Muscle layer of colon (tissue), 2 donors: Measurements from ENCODE around the gene ATAD2B.

Source experiments
- H3K27ac ChIP-seq: one replicate; pipeline ENCODE4 v1.7.0; 2013; ENCODE audit warnings: low read depth, mild to moderate bottlenecking, low read length, moderate library complexity
- H3K27me3 ChIP-seq, 2 donors: one replicate each; pipeline ENCODE4 v1.7.0; 2013; ENCODE audit warnings: low read length in 2 of 2, mild to moderate bottlenecking in 2 of 2; ENCODE audit not compliant: insufficient read depth in 2 of 2, control insufficient read depth in 1 of 2
- H3K36me3 ChIP-seq: one replicate; pipeline ENCODE4 v1.7.0; 2013; ENCODE audit warnings: mild to moderate bottlenecking, low read length; ENCODE audit not compliant: insufficient read depth
- H3K4me1 ChIP-seq: one replicate; pipeline ENCODE4 v1.7.0; 2013; ENCODE audit warnings: mild to moderate bottlenecking, low read length; ENCODE audit not compliant: insufficient read depth
- H3K4me3 ChIP-seq, 2 donors: one replicate each; pipeline ENCODE4 v1.7.0; 2013; ENCODE audit warnings: low read length in 2 of 2, low read depth in 1 of 2, mild to moderate bottlenecking in 1 of 2, moderate library complexity in 1 of 2
- H3K9ac ChIP-seq: one replicate; pipeline ENCODE4 v1.7.0; 2013; ENCODE audit warnings: low read length
- H3K9me3 ChIP-seq: one replicate; pipeline ENCODE4 v1.7.0; 2013; ENCODE audit warnings: mild to moderate bottlenecking, low read length
- donor health status: abdominal sarcoma.
- donor health status: Adenocarcinoma of cecum.

The ATAD2B gene

GRCh38 chr2:23904215-23904614 is 22.7 kb downstream of the ATAD2B start:
- no peaks in the 10 kb centered on the region for H3K9me3 ChIP-seq
- no peak overlapping the region for H3K9ac ChIP-seq
- no peaks in the 10 kb centered on the region for H3K36me3 ChIP-seq
- peaks cover 29% of the 10 kb centered on the region for H3K4me1 ChIP-seq
- H3K27ac ChIP-seq: no peak overlapping the region
- H3K27me3 ChIP-seq: no peaks in the 10 kb centered on the region
- H3K4me3 ChIP-seq: no peak overlapping the region

GRCh38 chr2:23903034-23903433 is 23.9 kb downstream of the ATAD2B start:
- Histone ChIP-seq H3K4me3 (no peak overlapping the region), H3K9ac (no peak overlapping the region), H3K36me3 (no peaks in the 10 kb centered on the region), H3K27me3 (no peaks in the 10 kb centered on the region), H3K9me3 (no peaks in the 10 kb centered on the region), H3K27ac (no peak overlapping the region), H3K4me1 (peaks cover 29% of the 10 kb centered on the region)

- Histone ChIP-seq H3K27ac (no peak overlapping the region), H3K4me1 (peaks cover 29% of the 10 kb centered on the region), H3K9ac (no peak overlapping the region)
Measured at GRCh38 chr2:23901966-23902846, 24.7 kb downstream of the ATAD2B start.

GRCh38 chr2:23900541-23901322 is 26.2 kb downstream of the ATAD2B start:
- peaks cover 29% of the 10 kb centered on the region for H3K4me1 ChIP-seq
- H3K9ac ChIP-seq: no peak overlapping the region
- H3K36me3 ChIP-seq: no peaks in the 10 kb centered on the region
- no peak overlapping the region for H3K27ac ChIP-seq
- no peak overlapping the region for H3K4me3 ChIP-seq
- no peaks in the 10 kb centered on the region for H3K27me3 ChIP-seq
- H3K9me3 ChIP-seq: no peaks in the 10 kb centered on the region

More at GRCh38 chr2:23901966-23902846, 24.7 kb downstream of the ATAD2B start:
- no peaks in the 10 kb centered on the region for H3K36me3 ChIP-seq
- H3K9me3 ChIP-seq: no peaks in the 10 kb centered on the region
- no peaks in the 10 kb centered on the region for H3K27me3 ChIP-seq
- no peak overlapping the region for H3K4me3 ChIP-seq

GRCh38 chr2:23900133-23900532 is 26.8 kb downstream of the ATAD2B start:
- H3K27ac ChIP-seq: no peak overlapping the region
- no peak overlapping the region for H3K9ac ChIP-seq
- H3K4me3 ChIP-seq: no peak overlapping the region
- H3K27me3 ChIP-seq: no peaks in the 10 kb centered on the region
- no peaks in the 10 kb centered on the region for H3K9me3 ChIP-seq
- H3K4me1 ChIP-seq: peaks cover 29% of the 10 kb centered on the region
- H3K36me3 ChIP-seq: no peaks in the 10 kb centered on the region

GRCh38 chr2:23871206-23871605 is 55.7 kb downstream of the ATAD2B start:
- H3K27me3 ChIP-seq: no peaks in the 10 kb centered on the region
- H3K9ac ChIP-seq: no peak overlapping the region
- peaks cover 48% of the 10 kb centered on the region for H3K36me3 ChIP-seq
- H3K9me3 ChIP-seq: no peaks in the 10 kb centered on the region
- H3K4me3 ChIP-seq: no peak overlapping the region
- no peaks in the 10 kb centered on the region for H3K4me1 ChIP-seq
- no peak overlapping the region for H3K27ac ChIP-seq

- H3K4me3 ChIP-seq: no peak overlapping the region
- H3K27ac ChIP-seq: no peak overlapping the region
- no peaks in the 10 kb centered on the region for H3K27me3 ChIP-seq
- no peak overlapping the region for H3K9ac ChIP-seq
- H3K9me3 ChIP-seq: no peaks in the 10 kb centered on the region
- H3K4me1 ChIP-seq: no peaks in the 10 kb centered on the region
- peaks cover 35% of the 10 kb centered on the region for H3K36me3 ChIP-seq
Measured at GRCh38 chr2:23867449-23867848, 59.5 kb downstream of the ATAD2B start.

- Histone ChIP-seq H3K36me3 (peaks cover 25% of the 10 kb centered on the region), H3K27me3 (no peaks in the 10 kb centered on the region), H3K4me1 (no peaks in the 10 kb centered on the region), H3K27ac (no peak overlapping the region), H3K9me3 (no peaks in the 10 kb centered on the region), H3K4me3 (no peak overlapping the region), H3K9ac (no peak overlapping the region)
Measured at GRCh38 chr2:23862716-23863426, 64.1 kb downstream of the ATAD2B start.

GRCh38 chr2:23861952-23862351 is 65.0 kb downstream of the ATAD2B start:
- Histone ChIP-seq H3K36me3 (peaks cover 16% of the 10 kb centered on the region), H3K4me3 (no peak overlapping the region), H3K27me3 (no peaks in the 10 kb centered on the region), H3K9me3 (no peaks in the 10 kb centered on the region), H3K27ac (no peak overlapping the region), H3K4me1 (no peaks in the 10 kb centered on the region), H3K9ac (no peak overlapping the region)

GRCh38 chr2:23859983-23860382 is 66.9 kb downstream of the ATAD2B start:
- H3K27ac ChIP-seq: no peak overlapping the region
- no peaks in the 10 kb centered on the region for H3K4me1 ChIP-seq
- H3K36me3 ChIP-seq: peaks cover 10% of the 10 kb centered on the region
- no peaks in the 10 kb centered on the region for H3K27me3 ChIP-seq
- no peak overlapping the region for H3K9ac ChIP-seq
- no peaks in the 10 kb centered on the region for H3K9me3 ChIP-seq
- no peak overlapping the region for H3K4me3 ChIP-seq

GRCh38 chr2:23859234-23859633 is 67.7 kb downstream of the ATAD2B start:
- Histone ChIP-seq H3K4me1 (no peaks in the 10 kb centered on the region), H3K27ac (no peak overlapping the region), H3K27me3 (no peaks in the 10 kb centered on the region), H3K36me3 (peaks cover 10% of the 10 kb centered on the region), H3K9ac (no peak overlapping the region), H3K4me3 (no peak overlapping the region), H3K9me3 (no peaks in the 10 kb centered on the region)
